ENCODE measurements around the gene CACNA1G. TPM values are rescaled to one million over a fixed set of nuclear protein-coding genes. Genes with fewer than 3 reads are reported as not detected.

CACNA1G gene
- total RNA-seq, 2 donors from 2014 or later, result 3.4 to 6.6 TPM

GRCh38 chr17:50656509-50656908 lies 96.0 kb downstream of the CACNA1G start:
- no peak overlapping the region for H3K27ac ChIP-seq

GRCh38 chr17:50657054-50657453 lies 96.5 kb downstream of the CACNA1G start:
- intact Hi-C loops (cut with DNase I), result no loop called here
- DNase-seq (ENCODE audit: low spot score), result no peak
- H3K4me3 ChIP-seq, result no peak overlapping the region
- H3K9me3 ChIP-seq, result no peaks in the 10 kb centered on the region
- H3K27me3 ChIP-seq (replicated peaks; ENCODE audit: insufficient read depth), result no peaks in the 10 kb centered on the region
- H3K36me3 ChIP-seq, result no peaks in the 10 kb centered on the region
- TF ChIP-seq CTCF (IDR thresholded peaks at IDR 0.05) (no peak), POLR2AphosphoS5 (IDR thresholded peaks at IDR 0.05) (no peak), POLR2A (IDR thresholded peaks at IDR 0.05) (no peak)
- 93% methylated on average over 7 of the region's 7 CpGs for WGBS
- H3K27ac ChIP-seq, result no peak overlapping the region
- peaks cover 19% of the 10 kb centered on the region for H3K4me1 ChIP-seq (replicated peaks)

More at GRCh38 chr17:50656509-50656908, 96.0 kb downstream of the CACNA1G start:
- WGBS, result 100% methylated on average over 5 of the region's 5 CpGs
- no peaks in the 10 kb centered on the region for H3K36me3 ChIP-seq
- H3K27me3 ChIP-seq (replicated peaks; ENCODE audit: insufficient read depth), result no peaks in the 10 kb centered on the region
- intact Hi-C loops (cut with DNase I), result no loop called here
- peaks cover 13% of the 10 kb centered on the region for H3K4me1 ChIP-seq (replicated peaks)
- no peak for DNase-seq (ENCODE audit: low spot score)
- no peak overlapping the region for H3K4me3 ChIP-seq
- TF ChIP-seq POLR2AphosphoS5 (IDR thresholded peaks at IDR 0.05) (no peak), CTCF (IDR thresholded peaks at IDR 0.05) (no peak), POLR2A (IDR thresholded peaks at IDR 0.05) (no peak)
- H3K9me3 ChIP-seq, result no peaks in the 10 kb centered on the region

GRCh38 chr17:50657627-50658026 lies 97.1 kb downstream of the CACNA1G start:
- 83% methylated on average over 7 of the region's 7 CpGs for WGBS
- Histone ChIP-seq H3K4me3 (no peak overlapping the region), H3K27ac (no peak overlapping the region), H3K27me3 (replicated peaks; ENCODE audit: insufficient read depth) (no peaks in the 10 kb centered on the region), H3K4me1 (replicated peaks) (peaks cover 19% of the 10 kb centered on the region), H3K36me3 (no peaks in the 10 kb centered on the region), H3K9me3 (no peaks in the 10 kb centered on the region)
- intact Hi-C loops (cut with DNase I), result no loop called here
- TF ChIP-seq POLR2A (IDR thresholded peaks at IDR 0.05) (no peak), POLR2AphosphoS5 (IDR thresholded peaks at IDR 0.05) (no peak), CTCF (IDR thresholded peaks at IDR 0.05) (no peak)
- no peak for DNase-seq (ENCODE audit: low spot score)

- WGBS, result 67% methylated on average over 6 of the region's 6 CpGs
- no peaks in the 10 kb centered on the region for H3K36me3 ChIP-seq
- DNase-seq (ENCODE audit: low spot score), result no peak
- TF ChIP-seq POLR2AphosphoS5 (IDR thresholded peaks at IDR 0.05) (no peak), CTCF (IDR thresholded peaks at IDR 0.05) (no peak), POLR2A (IDR thresholded peaks at IDR 0.05) (no peak)
- H3K4me3 ChIP-seq, result no peak overlapping the region
- intact Hi-C loops (cut with DNase I), result no loop called here
- H3K27me3 ChIP-seq (replicated peaks; ENCODE audit: insufficient read depth), result no peaks in the 10 kb centered on the region
- H3K9me3 ChIP-seq, result no peaks in the 10 kb centered on the region
- peaks cover 19% of the 10 kb centered on the region for H3K4me1 ChIP-seq (replicated peaks)
- H3K27ac ChIP-seq, result no peak overlapping the region
These were observed 98.1 kb downstream of the CACNA1G start for GRCh38 chr17:50658616-50659015.

- WGBS, result 88% methylated on average over 10 of the region's 10 CpGs
- intact Hi-C loops (cut with DNase I), result no loop called here
- Histone ChIP-seq H3K36me3 (no peaks in the 10 kb centered on the region), H3K27me3 (replicated peaks; ENCODE audit: insufficient read depth) (no peaks in the 10 kb centered on the region), H3K4me3 (no peak overlapping the region), H3K27ac (no peak overlapping the region), H3K9me3 (no peaks in the 10 kb centered on the region), H3K4me1 (replicated peaks) (peaks cover 19% of the 10 kb centered on the region)
- TF ChIP-seq POLR2A (IDR thresholded peaks at IDR 0.05), result no peak
- TF ChIP-seq CTCF (IDR thresholded peaks at IDR 0.05), result no peak
- TF ChIP-seq POLR2AphosphoS5 (IDR thresholded peaks at IDR 0.05), result no peak
- no peak for DNase-seq (ENCODE audit: low spot score)
These were observed 98.7 kb downstream of the CACNA1G start for GRCh38 chr17:50659179-50659578.

All from prostate gland (tissue), 2 donors.